ENCODE measurements around the gene EIF2AK2.

DNA sequence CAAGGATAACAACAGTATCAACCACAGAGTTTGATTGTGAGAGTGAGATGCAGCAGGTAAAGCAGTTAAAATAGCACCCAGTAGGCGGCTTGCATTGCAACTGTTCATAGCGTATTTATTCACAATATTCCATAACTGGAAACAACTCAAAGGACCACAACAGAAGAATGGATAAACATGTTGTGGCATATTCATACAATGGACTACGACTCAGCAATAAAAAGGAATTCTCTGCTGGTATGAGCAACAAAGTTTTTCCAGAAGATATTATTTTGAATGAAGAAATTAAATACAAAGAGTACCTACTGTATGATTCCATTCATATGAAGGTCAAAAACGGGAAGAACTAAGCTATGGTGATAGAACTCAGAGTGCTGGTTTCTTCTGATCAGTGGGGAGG, 47.3 kb downstream of the EIF2AK2 start:
- TF ChIP-seq, protein P1, sequence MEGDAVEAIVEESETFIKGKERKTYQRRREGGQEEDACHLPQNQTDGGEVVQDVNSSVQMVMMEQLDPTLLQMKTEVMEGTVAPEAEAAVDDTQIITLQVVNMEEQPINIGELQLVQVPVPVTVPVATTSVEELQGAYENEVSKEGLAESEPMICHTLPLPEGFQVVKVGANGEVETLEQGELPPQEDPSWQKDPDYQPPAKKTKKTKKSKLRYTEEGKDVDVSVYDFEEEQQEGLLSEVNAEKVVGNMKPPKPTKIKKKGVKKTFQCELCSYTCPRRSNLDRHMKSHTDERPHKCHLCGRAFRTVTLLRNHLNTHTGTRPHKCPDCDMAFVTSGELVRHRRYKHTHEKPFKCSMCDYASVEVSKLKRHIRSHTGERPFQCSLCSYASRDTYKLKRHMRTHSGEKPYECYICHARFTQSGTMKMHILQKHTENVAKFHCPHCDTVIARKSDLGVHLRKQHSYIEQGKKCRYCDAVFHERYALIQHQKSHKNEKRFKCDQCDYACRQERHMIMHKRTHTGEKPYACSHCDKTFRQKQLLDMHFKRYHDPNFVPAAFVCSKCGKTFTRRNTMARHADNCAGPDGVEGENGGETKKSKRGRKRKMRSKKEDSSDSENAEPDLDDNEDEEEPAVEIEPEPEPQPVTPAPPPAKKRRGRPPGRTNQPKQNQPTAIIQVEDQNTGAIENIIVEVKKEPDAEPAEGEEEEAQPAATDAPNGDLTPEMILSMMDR (IDR thresholded peaks at IDR 0.05; ENCODE audit: low read length): no peak
- TF ChIP-seq EZH2 (optimal IDR thresholded peaks at IDR 0.05; ENCODE audit: low read depth, low read length): no peak

All from MM.1S (cell line).